ENCODE measurements around the gene DBF4B.
A peak's percentile ranks its signal among the peaks of the same experiment; 100 is the strongest.
"Not testable (repeated sequence)": the region's sequence is repeated elsewhere in the genome, so short reads cannot be mapped to it uniquely, and the experiment has no call there.

DBF4B gene, protein sequence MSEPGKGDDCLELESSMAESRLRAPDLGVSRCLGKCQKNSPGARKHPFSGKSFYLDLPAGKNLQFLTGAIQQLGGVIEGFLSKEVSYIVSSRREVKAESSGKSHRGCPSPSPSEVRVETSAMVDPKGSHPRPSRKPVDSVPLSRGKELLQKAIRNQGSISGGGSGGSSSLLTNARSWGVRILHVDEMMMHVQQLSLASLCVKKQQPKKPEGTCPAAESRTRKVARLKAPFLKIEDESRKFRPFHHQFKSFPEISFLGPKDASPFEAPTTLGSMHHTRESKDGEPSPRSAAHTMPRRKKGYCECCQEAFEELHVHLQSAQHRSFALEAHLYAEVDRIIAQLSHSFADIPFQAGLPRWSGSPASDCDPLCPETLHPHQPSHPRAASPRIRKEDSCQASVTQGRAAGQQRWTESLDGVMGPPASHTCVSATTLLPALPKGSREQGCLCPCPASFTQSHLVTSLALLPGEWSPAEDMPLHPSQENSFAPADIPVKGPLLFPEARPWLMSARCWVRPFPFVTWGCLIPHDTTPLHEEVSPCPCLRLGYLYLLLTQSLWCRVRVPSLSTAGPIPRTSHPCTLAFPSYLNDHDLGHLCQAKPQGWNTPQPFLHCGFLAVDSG

DNA sequence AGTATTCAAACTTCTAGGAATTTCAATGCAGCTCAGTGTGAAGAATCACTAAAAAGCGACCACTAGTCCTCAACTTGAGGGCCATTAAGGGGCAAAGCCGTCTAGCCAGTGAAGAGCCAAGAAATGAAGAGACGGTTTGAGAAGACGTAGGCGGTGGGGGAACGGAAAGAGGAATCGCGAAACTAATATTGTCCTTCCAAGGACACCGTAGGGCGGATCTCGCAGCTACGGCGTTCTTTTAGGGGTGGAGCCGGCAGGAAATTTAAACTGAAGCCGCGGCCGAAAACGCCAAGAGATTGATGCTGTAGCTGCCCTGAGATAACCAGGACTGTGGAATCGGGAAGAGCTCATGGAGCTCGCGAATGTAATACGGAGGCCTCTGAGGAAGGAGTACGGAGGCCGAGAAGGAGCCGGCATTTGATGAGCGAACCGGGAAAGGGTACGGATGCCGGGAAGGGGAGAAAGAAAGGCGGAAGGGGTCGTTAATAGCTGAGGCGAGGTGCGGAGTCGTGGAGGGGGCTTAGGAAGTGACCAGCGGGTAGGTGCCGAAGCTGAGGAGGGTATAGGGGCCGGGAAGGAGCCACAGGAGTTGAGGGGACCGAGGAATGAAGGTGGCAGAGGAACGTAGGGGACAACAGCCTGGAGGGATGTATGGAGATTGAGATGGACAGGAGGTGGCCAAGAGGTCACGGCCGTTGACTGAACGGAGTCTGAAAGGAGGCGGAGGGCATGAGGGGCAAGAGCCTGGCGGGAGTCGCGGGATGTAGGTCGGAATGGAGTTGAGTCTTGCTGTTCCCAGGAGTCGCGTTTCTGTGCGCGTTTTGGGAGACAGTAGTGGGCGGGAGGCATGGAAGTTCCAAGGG is at the start of gene DBF4B:
DBF4B (plus strand) TSS at position 265 of the 863 bp plus-strand sequence; CDS start at position 421, 156 bp downstream.
- DNase-seq, result no peak

DNA sequence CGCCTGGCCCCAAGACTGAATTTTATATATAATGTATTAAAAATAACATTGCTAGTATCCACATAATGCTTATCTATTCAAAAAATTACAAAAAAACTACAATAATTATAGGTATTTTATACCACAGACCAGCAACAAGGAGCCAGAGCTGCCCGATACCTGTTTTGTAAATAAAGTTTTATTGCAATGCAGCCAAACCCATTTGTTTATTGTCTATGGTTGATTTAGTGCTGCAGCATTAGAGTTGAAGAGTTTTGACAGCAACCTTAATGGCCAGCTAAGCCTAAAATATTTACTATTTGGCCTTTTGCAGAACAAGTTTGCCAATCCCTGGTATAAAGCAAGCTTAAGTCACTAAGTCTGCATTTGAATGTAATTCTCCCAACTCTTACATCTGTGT is 46.6 kb upstream of the DBF4B start:
- no peak for DNase-seq

DNA sequence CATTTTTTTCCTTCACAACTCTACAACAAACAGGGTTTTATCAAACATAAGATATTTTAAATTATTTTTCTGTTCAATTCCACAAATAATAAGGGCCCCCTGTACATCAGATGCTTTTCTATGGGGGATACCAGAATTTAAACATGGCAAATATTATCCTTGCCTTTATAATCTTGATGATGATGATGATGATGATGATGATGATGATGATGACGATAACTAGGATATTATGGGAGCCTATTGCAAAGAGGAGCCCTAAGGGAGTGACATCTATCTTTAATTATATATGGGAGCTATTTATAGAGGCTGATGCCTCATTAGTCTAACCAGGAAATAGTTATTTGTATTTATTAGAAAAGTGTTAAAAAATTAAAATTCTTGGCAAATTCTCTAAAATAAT is 45.4 kb upstream of the DBF4B start:
- no peak for DNase-seq

DNA sequence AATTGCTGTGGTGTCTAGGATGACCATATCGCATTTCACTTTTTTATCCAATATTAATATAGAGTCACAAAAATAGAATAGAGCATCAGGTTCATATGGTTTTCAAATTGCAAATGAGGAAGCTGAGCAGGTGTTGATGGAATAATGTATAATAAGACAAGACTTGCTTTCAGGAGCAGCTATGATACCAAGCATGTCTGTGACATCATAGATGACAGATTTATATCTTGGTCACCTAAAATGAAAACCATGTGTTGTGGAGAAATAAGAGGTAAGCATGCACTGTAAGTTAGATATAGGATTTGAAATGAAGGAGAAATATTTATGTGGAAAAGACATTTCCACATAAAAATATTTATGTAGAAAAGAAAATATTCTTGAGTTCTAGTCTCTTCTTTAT is 43.6 kb upstream of the DBF4B start:
- DNase-seq, result no peak

DNA sequence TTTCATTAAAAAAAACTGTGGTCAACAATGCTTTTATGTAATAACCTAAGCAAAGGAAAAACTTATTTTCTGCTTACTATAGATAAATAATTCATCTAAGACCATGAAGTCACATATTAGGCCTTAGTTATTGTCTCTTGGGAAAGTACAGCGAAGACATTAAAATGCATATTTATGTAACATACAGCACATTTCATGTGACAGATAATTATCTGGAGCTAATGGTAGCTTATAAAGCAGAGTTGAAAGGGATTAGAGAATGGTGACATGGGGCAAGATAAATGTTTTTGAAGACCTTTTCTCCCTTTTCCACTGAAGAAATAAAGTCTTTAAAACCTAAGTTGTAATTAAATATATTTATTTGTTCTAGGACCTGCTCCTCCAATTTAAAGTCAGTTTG is 42.5 kb upstream of the DBF4B start:
- DNase-seq, result no peak

DNA sequence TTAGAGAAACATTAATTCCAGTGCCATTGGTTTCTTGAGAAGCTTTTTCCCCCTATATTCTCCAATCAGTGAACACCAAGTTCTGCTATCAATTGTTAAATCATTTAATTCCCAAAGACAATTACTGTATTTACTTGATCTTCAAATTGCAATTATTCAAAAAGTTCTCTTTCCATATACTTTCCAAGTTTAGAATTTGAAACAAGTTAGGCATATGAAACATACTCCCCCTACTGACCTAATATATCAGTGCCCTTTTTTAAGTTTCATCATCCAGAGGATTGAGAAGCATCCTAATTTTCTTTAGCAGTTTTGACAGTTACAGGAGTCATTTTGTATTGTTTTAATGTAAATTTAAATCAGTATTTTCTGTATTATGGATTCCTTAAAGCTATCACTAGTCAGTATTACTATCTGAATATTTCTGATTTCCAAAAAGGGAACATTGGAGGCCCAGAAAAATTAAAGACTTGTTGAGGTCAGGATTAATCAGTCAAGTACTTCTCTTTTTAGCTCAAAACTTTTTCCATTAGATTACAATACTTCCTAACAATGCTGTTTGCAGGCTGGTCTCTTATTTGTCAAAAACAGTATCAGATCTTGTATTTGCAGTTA is 35.9 kb upstream of the DBF4B start:
- peak; percentile 7 for DNase-seq

DNA sequence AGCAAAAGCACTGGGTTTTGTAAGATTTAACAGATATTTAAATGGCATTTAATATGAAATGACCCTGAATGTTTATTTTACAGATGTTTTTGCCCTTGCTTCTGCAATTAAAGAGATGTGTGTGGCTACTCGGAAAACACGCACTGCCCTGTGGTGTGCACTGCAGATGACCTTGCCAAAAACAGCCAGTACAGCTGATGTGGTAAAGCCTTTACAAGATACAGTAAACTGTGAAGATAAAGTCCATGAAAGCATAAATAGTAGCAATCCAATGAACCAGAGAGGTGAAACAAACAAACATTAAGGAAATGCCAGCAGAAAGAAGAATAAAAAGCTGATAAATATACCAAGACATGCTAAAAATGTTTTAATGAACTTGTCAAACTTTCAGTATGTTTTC is 34.6 kb upstream of the DBF4B start:
- no peak for DNase-seq

DNA sequence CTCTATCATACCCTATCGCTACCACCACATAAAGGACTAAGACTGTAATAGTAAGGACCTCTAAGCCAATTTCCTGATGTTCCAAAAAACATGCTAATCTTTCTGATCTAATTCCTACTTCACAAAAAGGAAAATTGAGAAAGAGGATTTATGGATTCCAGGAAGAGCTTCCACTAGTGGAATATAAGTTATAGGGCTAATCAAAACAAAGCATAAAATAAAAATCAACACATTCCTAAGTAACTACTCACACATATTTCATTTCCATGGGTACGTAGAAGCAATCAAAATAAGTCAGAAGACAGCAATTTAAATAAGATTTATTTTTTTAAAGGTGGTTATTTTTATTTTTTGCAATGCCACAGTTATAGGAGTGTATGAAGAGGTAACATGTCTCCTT is 31.3 kb upstream of the DBF4B start:
- no peak for DNase-seq

DNA sequence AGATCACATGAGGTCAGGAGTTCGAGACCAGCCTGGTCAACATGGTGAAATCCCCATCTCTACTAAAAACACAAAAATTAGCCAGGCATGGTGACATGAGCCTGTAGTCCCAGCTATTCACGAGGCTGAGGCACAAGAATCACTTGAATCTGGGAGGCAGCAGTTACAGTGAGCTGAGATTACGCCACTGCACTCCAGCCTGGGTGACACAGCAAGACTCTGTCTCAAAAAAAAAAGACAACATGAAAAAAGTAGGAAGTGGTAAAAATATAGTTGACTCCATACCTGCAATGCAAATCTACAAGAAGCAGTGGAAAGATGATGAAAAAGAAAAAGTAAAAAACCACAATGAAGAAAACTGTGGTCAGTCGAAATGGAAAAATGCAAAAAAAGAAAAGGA is 25.2 kb upstream of the DBF4B start:
- DNase-seq, result peak; percentile 52

DNA sequence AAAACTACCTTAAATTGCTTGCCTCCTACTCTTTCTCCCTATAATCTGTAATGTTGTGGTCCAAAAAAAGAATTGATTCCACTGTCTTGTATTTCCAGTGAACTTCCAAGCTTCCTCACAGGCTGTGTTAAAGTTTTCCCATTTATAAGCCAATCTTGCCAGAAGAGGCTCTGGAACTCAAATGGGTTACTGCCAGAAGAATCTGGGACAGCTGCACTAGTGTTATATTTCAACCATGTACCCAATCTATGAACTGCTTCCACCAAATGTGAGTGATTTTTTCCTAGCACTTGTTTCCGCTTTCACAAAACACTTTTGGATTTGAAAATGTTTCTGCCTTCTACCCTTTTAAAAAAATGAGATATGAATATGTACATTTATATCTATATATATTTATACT is 20.7 kb upstream of the DBF4B start:
- DNase-seq, result no peak

DNA sequence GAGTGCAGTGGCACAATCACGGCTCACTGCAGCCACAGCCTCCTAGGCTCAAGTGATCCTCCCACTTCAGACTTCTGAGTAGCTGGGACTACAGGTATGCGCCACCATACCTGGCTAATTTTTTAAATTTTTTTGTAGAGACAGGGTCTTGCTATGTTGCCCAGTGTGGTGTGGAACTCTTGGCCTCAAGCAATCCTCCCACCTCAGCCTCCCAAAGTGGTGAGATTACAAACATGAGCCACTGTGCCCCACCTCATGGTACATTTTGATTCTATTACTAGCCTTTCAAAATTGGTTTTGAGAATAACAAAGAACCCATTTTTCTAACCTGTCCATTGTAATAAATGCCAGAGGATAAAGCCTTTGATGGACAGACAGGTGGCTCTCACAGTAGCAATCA is 20.3 kb upstream of the DBF4B start:
- no peak for DNase-seq

DNA sequence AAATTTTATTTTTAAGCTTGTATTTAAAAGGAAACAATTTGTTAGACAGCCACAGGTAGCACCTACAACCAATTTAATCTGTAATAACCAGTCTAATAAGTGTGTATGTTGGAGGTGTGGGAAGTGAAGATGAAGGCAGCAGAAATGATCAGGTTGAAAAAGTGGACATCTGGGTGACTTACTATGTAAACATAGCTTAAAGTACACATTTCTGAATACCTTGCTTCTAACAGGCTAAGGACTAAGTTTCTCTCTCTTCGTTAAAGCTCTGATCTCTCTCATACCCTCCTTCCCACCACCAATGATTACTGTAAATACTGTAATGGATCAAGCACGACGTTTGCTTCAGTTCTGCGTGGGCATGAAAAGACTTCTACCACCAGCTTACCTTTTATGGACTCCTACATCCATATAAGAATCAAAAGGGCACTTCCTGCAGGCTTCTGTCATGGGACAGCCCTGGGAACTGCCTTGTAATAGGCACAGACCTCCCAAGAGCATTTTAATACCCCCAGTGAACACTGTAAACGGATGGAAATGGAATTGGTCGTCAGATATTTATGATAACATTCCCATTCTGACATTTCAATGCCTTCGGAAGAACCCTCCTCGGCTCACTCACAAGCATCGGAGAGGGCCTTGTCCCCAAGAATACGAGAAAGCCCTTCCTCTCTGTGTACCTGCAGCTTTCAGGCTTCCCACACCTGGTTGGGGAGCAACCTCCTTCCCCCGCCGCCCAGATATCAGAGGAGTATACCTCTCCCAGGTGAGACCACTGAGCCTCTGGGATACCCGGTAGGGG is 19.6 kb upstream of the DBF4B start:
- DNase-seq, result no peak

DNA sequence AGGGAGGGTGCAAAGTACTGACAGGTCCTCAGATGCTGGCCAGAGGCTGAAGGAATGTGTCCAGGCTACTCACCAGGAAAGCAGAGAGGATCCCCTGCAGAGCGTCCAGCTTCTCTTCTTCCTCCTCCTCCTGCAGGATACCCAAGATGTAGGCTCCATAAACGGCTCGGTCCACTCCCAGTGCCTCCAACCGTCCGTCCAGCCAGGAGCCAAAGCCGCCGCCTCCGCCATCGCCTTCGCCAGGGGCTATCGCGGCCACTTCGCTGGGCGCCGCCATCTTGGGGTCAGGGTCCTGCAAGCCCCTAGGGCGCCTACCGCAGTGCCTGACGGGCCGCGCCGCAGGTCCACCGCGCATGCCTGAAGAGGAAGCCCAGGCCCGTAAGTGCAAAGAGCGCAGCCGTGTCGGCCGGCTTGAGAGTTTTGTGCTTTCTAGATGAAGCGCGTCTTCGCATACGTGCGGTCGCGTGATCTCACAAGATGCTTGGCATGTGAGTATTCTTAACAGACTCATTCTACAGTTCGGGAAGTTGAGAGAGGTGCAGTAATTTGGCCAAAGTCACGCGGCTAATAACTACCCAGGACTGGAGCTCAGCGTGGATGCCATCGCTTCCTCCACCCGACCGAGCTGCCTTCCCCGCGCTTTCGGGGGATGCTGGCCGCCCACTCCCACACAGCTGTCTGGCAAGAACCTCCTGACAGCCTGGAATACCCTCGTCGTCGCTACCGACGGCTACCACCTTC is 18.8 kb upstream of the DBF4B start, which contains the start of gene CCDC43:
CCDC43 (minus strand) TSS at position 300 of the 741 bp plus-strand sequence; CDS start at position 277, 23 bp downstream.
- peak; percentile 59 for DNase-seq

DNA sequence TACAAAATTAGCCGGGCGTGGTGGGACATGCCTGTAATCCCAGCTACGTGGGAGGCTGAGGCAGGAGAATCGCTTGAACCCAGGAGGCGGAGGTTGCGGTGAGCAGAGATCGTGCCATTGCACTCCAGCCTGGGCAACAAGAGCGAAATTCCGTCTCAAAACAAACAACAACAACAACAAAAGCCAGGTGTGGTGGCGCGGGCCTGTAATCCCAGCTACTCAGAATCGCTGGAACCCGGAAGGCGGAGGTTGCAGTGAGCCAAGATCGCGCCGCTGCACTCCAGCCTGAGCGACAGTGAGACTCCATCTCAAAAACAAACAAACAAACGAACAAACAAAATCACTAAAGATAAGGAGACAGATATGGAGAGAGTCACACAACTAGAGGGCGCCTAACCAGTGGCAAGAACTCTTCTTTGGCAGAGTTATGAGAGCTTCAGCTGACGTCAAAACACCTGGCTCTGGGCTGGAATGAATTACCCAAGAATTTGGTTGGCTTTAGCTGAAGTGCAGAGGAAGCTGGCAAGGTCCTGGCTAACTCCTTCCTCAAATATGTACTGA is 17.6 kb upstream of the DBF4B start:
- not testable (repeated sequence) for DNase-seq

DNA sequence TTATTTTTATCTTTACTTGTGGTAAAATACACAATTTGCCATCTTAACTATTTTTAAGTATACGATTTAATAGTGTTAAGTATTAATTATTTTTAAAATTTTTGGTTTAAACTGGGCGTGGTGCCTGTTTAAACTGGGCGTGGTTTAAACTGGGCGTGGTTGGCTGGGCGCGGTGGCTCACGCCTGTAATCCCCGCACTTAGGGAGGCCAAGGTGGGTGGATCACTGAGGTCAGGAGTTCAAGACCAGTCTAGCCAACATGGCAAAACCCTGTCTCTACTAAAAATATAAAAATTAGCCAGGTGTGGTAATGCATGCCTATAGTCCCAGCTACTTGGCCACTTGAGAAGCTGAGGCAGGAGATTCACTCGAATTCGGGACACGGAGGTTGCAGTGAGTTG is 14.9 kb upstream of the DBF4B start:
- no peak for DNase-seq

DNA sequence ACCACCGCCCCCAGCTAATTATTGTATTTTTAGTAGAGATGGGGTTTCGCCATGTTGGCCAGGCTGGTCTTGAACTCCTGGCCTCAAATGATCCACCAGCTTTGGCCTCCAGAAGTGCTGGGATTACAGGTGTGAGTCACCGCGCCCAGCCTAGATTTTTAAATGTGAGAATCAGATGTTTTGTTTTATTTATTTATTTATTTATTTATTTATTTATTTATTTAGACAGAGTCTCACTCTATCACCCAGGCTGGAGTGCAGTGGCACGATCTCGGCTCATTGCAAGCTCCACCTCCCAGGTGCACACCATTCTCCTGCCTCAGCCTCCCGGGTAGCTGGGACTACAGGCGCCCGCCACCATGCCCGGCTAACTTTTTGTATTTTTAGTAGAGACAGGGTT is 8.2 kb upstream of the DBF4B start:
- DNase-seq, result not testable (repeated sequence)

DNA sequence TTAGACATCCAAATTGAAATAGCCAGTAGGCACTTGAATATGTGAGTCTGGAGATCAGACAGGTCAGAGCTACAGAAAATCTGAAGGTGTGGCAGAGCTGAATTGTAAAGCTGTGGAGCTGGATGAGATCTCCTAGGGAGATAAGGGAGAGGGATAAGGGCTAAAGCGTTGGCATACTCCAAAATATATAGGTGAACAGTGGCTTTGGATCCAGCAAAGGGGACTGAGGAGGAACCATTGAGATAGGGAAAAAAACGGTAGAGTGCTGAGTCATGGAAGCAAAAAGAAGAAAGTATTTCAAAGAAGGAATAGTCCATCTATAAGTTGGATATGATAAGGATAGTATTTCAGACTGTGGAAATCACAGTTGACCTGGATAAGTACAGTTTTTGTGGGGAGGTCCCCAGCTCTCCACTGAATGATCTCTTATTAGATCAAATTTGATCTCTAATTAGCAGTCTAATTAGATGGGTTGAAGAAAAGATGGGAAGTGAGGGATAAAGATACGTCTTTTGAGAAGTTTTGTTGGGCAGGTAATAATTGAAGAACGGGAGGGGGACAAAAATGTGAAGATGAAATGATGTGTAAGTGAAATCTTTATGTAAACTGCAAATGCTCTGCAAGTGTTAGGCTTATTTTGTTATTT is 587 bp upstream of the DBF4B start:
- DNase-seq, result no peak

DNA sequence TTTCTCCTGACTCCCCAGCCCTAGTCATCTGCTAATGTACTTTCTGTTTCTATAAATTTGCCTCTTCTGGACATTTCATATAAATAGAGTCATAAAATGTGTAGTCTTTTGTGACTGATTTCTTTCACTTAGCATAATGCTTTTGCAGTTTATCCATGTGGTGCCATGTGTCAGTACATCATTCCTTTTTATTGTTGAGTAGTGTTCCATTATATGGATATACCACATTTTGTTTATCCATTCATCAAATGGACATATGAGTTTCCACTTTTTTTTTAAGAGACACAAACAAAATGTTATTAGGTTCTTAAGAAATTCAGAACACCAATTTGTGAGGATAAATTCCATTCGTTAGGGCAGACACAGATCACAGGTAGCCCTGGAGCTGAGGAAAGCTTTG is 11.0 kb downstream of the DBF4B start:
- no peak for DNase-seq

DNA sequence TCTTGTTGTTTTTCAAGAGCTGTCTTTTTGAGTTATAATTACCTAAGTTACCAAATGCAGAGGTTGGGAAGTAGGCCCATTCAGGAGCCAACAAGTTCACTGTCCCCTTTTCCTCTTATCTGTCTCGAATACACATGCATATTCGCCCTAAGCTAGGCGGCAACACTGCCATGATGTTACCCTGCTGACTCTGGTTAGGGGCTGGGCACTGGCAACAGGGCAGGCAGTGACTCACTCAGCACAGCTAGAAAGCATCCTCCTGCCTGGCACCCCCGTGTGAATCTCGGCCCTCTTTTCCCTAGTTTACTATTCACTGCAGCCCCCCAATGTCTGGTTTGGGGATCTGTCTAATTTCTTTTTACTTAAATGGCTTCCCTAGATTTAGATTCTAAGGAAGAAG is 13.8 kb downstream of the DBF4B start:
- no peak for DNase-seq

DNA sequence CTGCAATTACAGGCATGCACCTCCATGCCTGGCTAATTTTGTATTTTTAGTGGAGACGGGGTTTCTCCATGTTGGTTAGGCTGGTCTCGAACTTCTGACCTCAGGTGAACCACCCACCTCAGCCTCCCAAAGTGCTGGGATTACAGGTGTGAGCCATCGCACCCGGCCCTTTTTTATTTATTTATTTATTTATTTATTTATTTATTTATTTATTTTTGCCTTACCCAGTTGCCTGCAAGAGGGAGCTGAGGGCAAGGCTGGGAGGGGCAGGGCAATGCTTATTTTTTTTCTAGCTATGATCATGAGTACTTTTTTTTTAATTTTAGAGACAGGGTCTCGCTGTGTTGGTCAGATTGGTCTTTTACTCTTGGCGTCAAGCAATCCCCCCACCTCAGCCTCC is 17.7 kb downstream of the DBF4B start:
- DNase-seq, result not testable (repeated sequence)

DNA sequence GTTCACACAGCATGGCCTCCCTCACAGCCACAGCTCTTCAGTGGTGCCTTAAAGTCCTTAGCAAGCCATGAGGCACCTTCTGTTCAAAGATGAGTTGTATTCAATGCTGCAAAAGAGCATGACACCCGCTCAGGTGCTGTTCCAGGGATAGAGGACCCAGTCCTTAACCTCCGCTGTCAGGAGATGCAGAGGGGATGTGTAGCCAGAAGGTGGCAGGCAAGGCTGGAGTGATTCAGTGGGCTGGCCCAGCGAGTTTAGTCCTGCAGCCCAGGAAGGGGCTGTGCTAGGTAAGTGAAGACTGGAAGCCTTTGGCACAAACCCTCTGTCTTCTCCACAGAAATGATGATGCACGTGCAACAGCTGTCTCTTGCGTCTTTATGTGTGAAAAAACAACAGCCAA is 25.3 kb downstream of the DBF4B start:
- no peak for DNase-seq

Measured in SIG-M5 (cell line).